DMS79 (cell line): ENCODE measurements around the gene SYT13.
A peak's percentile ranks its signal among the peaks of the same experiment; 100 is the strongest.

Source experiments
- DNase-seq: peaks from one replicate; lab custom pipeline; 2025; lab: John Stamatoyannopoulos, UW

Gene SYT13

GRCh38 chr11:45246241-45246640 lies 39.9 kb downstream of the SYT13 start:
- DNase-seq, result no peak

- DNase-seq, result no peak
Measured at GRCh38 chr11:45245218-45246045, 40.7 kb downstream of the SYT13 start.

GRCh38 chr11:45243967-45244366 lies 42.2 kb downstream of the SYT13 start:
- no peak for DNase-seq

- no peak for DNase-seq
Measured at GRCh38 chr11:45239733-45240132, 46.4 kb downstream of the SYT13 start.

- DNase-seq, result no peak
Measured at GRCh38 chr11:45238724-45239123, 47.4 kb downstream of the SYT13 start.

- no peak for DNase-seq
Measured at GRCh38 chr11:45237711-45238315, 48.3 kb downstream of the SYT13 start.

GRCh38 chr11:45234306-45235006 lies 51.7 kb downstream of the SYT13 start:
- no peak for DNase-seq

GRCh38 chr11:45233804-45234170 lies 52.4 kb downstream of the SYT13 start:
- DNase-seq, result no peak

GRCh38 chr11:45233121-45233803 lies 52.9 kb downstream of the SYT13 start:
- DNase-seq, result no peak

- DNase-seq, result no peak
Measured at GRCh38 chr11:45232341-45233080, 53.6 kb downstream of the SYT13 start.

GRCh38 chr11:45229401-45230020 lies 56.6 kb downstream of the SYT13 start:
- DNase-seq, result no peak

- DNase-seq, result no peak
Measured at GRCh38 chr11:45227836-45228235, 58.3 kb downstream of the SYT13 start.

- no peak for DNase-seq
Measured at GRCh38 chr11:45226901-45227300, 59.2 kb downstream of the SYT13 start.

- no peak for DNase-seq
Measured at GRCh38 chr11:45225961-45226871, 59.9 kb downstream of the SYT13 start.

GRCh38 chr11:45225277-45225676 lies 60.9 kb downstream of the SYT13 start:
- DNase-seq, result peak; percentile 17

GRCh38 chr11:45224766-45225165 lies 61.4 kb downstream of the SYT13 start:
- no peak for DNase-seq

- no peak for DNase-seq
Measured at GRCh38 chr11:45223496-45223895, 62.6 kb downstream of the SYT13 start.

- DNase-seq, result no peak
Measured at GRCh38 chr11:45219411-45219810, 66.7 kb downstream of the SYT13 start.

- no peak for DNase-seq
Measured at GRCh38 chr11:45218705-45219104, 67.4 kb downstream of the SYT13 start.

- DNase-seq, result no peak
Measured at GRCh38 chr11:45217991-45218390, 68.2 kb downstream of the SYT13 start.
